ENCODE measurements around the gene ACTRT2. TPM values are rescaled to one million over a fixed set of nuclear protein-coding genes. Genes with fewer than 3 reads are reported as not detected.

The ACTRT2 gene
- total and polyA plus RNA-seq, 2 experiments from 2014 or later = not detected

GRCh38 chr1:2998503-2999100 is 22.7 kb upstream of the ACTRT2 start:
- no peak for DNase-seq (ENCODE audit: low spot score)
- no peaks in the 10 kb centered on the region for H3K4me1 ChIP-seq (ENCODE audit: insufficient read depth)
- no peaks in the 10 kb centered on the region for H3K27me3 ChIP-seq (ENCODE audit: insufficient read depth)
- H3K36me3 Mint-ChIP-seq (ENCODE audit: low read depth) = no peaks in the 10 kb centered on the region
- no peaks in the 10 kb centered on the region for H3K79me2 ChIP-seq (replicated peaks; ENCODE audit: insufficient read depth)
- no peak overlapping the region for H3K4me3 ChIP-seq
- H3K4me3 Mint-ChIP-seq = no peak overlapping the region
- H3K4me2 ChIP-seq = no peak overlapping the region
- H3K9me2 ChIP-seq (ENCODE audit: insufficient read depth) = no peaks in the 10 kb centered on the region
- H3K36me3 ChIP-seq (ENCODE audit: insufficient read depth) = no peaks in the 10 kb centered on the region
- peaks cover 87% of the 10 kb centered on the region for H3K9me3 Mint-ChIP-seq
- ATAC-seq = no peak
- no peaks in the 10 kb centered on the region for H3F3A ChIP-seq (replicated peaks; ENCODE audit: low read depth)
- no peak overlapping the region for H3K27ac ChIP-seq (ENCODE audit: low read depth)
- TF ChIP-seq EZH2phosphoT487 (IDR thresholded peaks at IDR 0.05; ENCODE audit: unreplicated experiment) (no peak), CTCF (conservative IDR thresholded peaks at IDR 0.05; ENCODE audit: low read depth in 2 of 2) (no peak), ZNF462 (CRISPR knock-in tag; IDR thresholded peaks at IDR 0.05) (no peak), JUNB (IDR thresholded peaks at IDR 0.05; ENCODE audit: unreplicated experiment) (no peak), ZNF114 (CRISPR knock-in tag; IDR thresholded peaks at IDR 0.05) (no peak), EZH2 (IDR thresholded peaks at IDR 0.05; ENCODE audit: low read depth, unreplicated experiment) (no peak), ZNF331 (CRISPR knock-in tag; IDR thresholded peaks at IDR 0.05; ENCODE audit: low read depth) (no peak), REST (IDR thresholded peaks at IDR 0.05; ENCODE audit: unreplicated experiment) (no peak), ETS1 (IDR thresholded peaks at IDR 0.05) (no peak), POLR2AphosphoS5 (IDR thresholded peaks at IDR 0.05; ENCODE audit: low read depth) (no peak), CREB1 (CRISPR knock-in tag; IDR thresholded peaks at IDR 0.05; ENCODE audit: low read depth) (no peak), STAT1 (IDR thresholded peaks at IDR 0.05; ENCODE audit: unreplicated experiment) (no peak), NANOG (IDR thresholded peaks at IDR 0.05; ENCODE audit: borderline replicate concordance) (no peak)
- H3K4me1 Mint-ChIP-seq = no peaks in the 10 kb centered on the region
- H3K27me3 Mint-ChIP-seq (ENCODE audit: insufficient read depth, low read depth, poor library complexity) = peaks cover 2% of the 10 kb centered on the region
- no peaks in the 10 kb centered on the region for H4K20me1 ChIP-seq (replicated peaks; ENCODE audit: insufficient read depth)
- H3K27ac Mint-ChIP-seq = no peak overlapping the region
- no peak overlapping the region for H2AFZ ChIP-seq

Data from GM23338 (cell line).